Epithelial cell of esophagus (primary cell): Measurements from ENCODE around the gene CFAP43.

Source experiments
- DNase-seq: peaks from one replicate; pipeline ENCODE4 v3.0.0; 2010; ENCODE audit warnings: low read depth
- H3K4me3 ChIP-seq: 2 replicates; pipeline ENCODE4 v1.5.1; 2011; ENCODE audit warnings: mild to moderate bottlenecking, low read length, control low read depth
- TF ChIP-seq, protein P1 (sequence below): IDR thresholded peaks from 2 replicates; pipeline ENCODE4 v1.5.1; 2011; ENCODE audit warnings: low read depth, mild to moderate bottlenecking, low read length, control low read depth, inconsistent platforms; ENCODE audit not compliant: insufficient read depth; ENCODE audit errors: missing control alignments

Gene CFAP43

DNA sequence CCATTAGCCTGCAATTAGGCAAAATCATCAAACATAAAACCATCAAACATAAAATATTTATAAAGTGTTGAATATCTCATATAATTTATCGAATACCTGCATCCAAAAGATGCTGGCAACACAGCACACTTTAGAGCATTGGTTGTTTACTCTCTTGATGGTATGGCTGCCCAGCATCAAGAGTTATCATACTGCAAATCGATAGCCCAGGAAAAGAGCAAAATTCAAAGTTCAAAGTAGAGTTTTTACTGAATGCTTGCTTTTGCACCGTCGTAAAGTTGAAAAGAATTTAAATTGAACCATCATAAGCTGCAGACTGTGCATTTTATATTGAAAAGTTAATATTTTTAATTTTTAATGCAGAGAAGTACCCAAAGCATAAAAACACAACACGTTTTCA lies 32.6 kb upstream of the CFAP43 start:
- TF ChIP-seq, protein P1, sequence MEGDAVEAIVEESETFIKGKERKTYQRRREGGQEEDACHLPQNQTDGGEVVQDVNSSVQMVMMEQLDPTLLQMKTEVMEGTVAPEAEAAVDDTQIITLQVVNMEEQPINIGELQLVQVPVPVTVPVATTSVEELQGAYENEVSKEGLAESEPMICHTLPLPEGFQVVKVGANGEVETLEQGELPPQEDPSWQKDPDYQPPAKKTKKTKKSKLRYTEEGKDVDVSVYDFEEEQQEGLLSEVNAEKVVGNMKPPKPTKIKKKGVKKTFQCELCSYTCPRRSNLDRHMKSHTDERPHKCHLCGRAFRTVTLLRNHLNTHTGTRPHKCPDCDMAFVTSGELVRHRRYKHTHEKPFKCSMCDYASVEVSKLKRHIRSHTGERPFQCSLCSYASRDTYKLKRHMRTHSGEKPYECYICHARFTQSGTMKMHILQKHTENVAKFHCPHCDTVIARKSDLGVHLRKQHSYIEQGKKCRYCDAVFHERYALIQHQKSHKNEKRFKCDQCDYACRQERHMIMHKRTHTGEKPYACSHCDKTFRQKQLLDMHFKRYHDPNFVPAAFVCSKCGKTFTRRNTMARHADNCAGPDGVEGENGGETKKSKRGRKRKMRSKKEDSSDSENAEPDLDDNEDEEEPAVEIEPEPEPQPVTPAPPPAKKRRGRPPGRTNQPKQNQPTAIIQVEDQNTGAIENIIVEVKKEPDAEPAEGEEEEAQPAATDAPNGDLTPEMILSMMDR: no peak
- no peak for DNase-seq
- H3K4me3 ChIP-seq: no peak overlapping the region

DNA sequence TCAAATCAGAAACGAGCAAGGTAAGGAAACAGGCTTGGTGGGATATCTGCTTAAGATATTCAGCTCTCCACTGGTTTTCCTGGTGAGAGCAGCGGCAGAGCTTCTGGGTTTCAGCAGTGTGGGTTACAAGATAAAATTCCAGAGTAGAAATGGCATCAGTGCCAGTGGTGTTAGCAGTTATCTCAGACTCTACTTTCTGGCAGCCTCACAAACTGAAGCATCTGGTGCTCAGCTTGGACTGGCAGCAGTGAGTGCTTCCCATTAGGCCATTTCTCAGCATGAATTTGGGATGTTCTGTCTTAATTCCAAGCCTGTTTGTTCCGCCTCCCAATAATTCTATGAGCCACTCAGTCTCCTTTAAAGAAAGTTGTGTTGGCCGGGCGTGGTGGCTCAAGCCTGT lies 29.9 kb upstream of the CFAP43 start:
- H3K4me3 ChIP-seq: no peak overlapping the region
- TF ChIP-seq, protein P1: no peak
- no peak for DNase-seq

DNA sequence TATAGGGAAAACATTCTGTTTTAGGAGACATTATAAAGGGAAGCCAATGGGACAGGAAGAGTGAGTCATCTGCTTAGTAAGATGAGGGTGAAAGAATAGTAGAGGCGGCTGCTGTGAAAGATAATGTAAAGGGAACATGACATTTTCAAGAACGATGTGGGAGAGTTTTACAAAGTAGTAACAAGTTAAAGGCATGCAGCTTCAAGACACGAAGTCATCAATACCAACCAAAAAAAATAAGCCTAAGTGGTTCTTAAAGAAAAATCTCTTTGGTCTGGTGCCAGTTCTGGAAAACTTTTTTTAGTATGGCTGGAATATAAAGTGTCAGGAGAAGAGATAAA lies 28.6 kb upstream of the CFAP43 start:
- TF ChIP-seq, protein P1: no peak
- DNase-seq: peak; percentile 68
- H3K4me3 ChIP-seq: no peak overlapping the region

DNA sequence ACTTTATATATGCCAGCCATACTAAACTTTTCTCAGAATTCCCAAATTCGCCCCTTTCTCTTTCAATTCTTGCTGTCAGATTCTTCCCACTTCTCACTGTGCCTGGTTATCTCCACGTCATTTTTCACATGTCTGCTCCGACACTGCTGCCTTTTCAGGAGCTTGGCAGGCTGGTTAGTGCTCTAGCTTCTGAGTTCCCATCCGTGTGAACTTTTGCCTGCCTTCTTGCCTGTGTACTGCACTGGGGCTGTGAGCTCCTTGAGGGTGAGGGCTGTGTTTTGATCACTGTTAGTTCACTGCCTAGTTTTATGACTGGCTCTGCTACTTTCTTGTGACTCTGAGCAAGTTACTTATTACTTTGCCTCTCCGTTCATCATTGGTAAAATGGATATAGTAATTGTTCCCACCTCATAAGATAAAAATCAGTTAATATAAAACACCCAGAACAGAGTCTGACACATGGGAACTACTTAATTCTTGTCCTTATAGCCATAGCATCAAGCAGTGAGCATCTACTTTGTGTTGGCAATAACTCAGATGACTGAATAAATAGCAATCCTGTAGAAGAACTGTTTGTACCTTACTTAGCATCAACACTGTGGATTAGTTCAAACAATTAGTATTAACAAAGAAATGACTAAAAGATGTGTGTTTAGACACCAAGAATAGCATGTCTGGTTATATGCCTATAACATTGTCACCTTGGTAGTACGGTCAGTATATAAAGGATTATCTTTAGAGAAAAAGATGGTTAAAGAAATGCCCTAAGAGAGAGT lies 28.0 kb upstream of the CFAP43 start:
- H3K4me3 ChIP-seq: peak overlapping the region; percentile 29
- DNase-seq: peak; percentile 32
- TF ChIP-seq, protein P1: no peak

DNA sequence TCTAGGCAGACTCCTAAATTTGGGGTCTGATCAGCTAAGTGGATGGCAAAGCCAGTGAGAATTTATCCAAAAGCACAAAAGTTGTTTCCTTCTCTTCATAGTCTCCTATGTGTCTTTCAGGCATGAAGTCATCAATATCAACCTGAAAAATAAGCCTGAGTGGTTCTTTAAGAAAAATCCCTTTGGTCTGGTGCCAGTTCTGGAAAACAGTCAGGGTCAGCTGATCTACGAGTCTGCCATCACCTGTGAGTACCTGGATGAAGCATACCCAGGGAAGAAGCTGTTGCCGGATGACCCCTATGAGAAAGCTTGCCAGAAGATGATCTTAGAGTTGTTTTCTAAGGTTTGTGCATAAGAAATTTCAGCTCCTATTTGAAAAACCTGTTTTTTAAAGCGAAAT lies 27.3 kb upstream of the CFAP43 start:
- DNase-seq: peak; percentile 80
- TF ChIP-seq, protein P1: no peak
- peak overlapping the region; percentile 29 for H3K4me3 ChIP-seq

DNA sequence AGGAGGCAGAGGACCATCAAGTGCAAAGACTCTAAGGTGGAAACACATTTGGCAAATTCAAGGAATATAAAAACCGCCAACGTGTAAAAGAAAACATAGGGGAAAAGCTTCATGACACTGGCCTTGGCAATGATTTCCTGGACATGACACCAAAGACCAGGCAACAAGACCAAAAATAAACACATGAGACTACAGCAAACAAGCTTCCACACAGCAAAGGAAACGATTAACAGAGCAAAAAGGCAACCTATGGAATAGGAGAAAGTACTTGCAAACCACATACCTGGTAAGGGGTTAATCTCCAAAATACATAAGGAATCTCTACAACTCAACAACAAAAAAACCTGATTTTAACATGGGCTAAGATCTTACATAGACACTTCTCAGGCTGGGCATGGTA lies 26.0 kb upstream of the CFAP43 start:
- H3K4me3 ChIP-seq: no peak overlapping the region
- DNase-seq: no peak
- TF ChIP-seq, protein P1: no peak

DNA sequence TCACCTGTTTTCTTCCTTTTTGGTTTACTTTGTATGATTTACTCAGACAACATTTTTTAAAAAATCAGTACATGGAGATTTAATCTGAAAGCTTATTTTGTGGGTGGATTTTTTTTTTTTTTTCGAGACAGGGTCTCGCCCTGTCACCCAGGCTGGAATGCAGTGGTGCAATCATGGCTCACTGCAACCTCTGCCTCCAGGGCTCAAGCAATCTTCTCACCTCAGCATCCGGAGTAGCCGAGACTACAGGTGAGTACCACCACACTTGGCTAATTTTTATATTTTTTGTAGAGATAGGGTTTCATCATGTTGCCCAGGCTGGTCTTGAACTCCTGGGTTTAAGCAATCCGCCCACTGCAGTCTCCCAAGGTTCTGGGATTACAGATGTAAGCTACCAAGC lies 25.1 kb upstream of the CFAP43 start:
- DNase-seq: peak; percentile 54
- TF ChIP-seq, protein P1: no peak
- no peak overlapping the region for H3K4me3 ChIP-seq
